Heart left ventricle (tissue), 16 donors: ENCODE measurements around the gene TEX264. TPM values are rescaled to one million over a fixed set of nuclear protein-coding genes. Genes with fewer than 3 reads are reported as not detected.

ENCODE experiments used
- ATAC-seq, 4 donors: fragments of 200-7000 bp; cut with Tn5 transposase; one replicate each; pipeline ENCODE4 v1.9.1; 2020 to 2022; ENCODE audit warnings: moderate library complexity in 4 of 4, mild to moderate bottlenecking in 3 of 4, moderate number of reproducible peaks in 1 of 4
- DNase-seq, 5 donors: peaks; one replicate each; pipeline ENCODE4 v3.0.0-alpha.2; 2020
- H3K27ac ChIP-seq, 12 donors: fragments of 200-600 bp; sonication (generic) in 4 of 12; one replicate each; pipeline versions ENCODE4 v1.5.0 to v1.8.0; 2016 to 2022; ENCODE audit warnings: mild to moderate bottlenecking in 2 of 12
- H3K27me3 ChIP-seq, 9 donors: fragments of 200-600 bp; sonication (generic) in 2 of 9; one replicate each; pipeline versions ENCODE4 v1.5.1 to v1.8.0; 2016 to 2022; ENCODE audit warnings: mild to moderate bottlenecking in 3 of 9
- H3K36me3 ChIP-seq, 9 donors: fragments of 200-600 bp; sonication (generic) in 2 of 9; one replicate each; pipeline versions ENCODE4 v1.5.0 to v1.8.0; 2018 to 2022; ENCODE audit warnings: mild to moderate bottlenecking in 2 of 9
- H3K4me1 ChIP-seq, 12 donors: fragments of 200-600 bp; sonication (generic) in 4 of 12; one replicate each; pipeline versions ENCODE4 v1.5.0 to v1.8.0; 2016 to 2022; ENCODE audit warnings: mild to moderate bottlenecking in 3 of 12
- H3K4me3 ChIP-seq, 12 donors: fragments of 200-600 bp; sonication (generic) in 4 of 12; one replicate each; pipeline versions ENCODE4 v1.5.0 to v1.8.0; 2017 to 2022; ENCODE audit warnings: mild to moderate bottlenecking in 9 of 12, moderate library complexity in 4 of 12
- H3K9me3 ChIP-seq, 12 donors: fragments of 200-600 bp; sonication (generic) in 4 of 12; one replicate each; pipeline versions ENCODE4 v1.5.0 to v1.8.0; 2016 to 2022; ENCODE audit warnings: mild to moderate bottlenecking in 1 of 12
- CTCF ChIP-seq, 12 donors: fragments of 200-600 bp; sonication (generic) in 4 of 12; IDR thresholded peaks; one replicate each; pipeline versions ENCODE4 v1.5.0 to v1.8.0; 2018 to 2022; ENCODE audit warnings: antibody characterized with exemption in 12 of 12, mild to moderate bottlenecking in 5 of 12
- POLR2A ChIP-seq, 2 donors: fragments of 450-650 bp; IDR thresholded peaks; one replicate each; pipeline ENCODE4 v1.6.1; 2017; ENCODE audit warnings: antibody characterized with exemption in 2 of 2, mild to moderate bottlenecking in 2 of 2, moderate library complexity in 2 of 2
- WGBS, 4 donors: extraction: QIAGEN DNeasy Blood & Tissue Kit in 2 of 4; methylation state at CpG; one replicate each; pipeline versions ENCODE4 v1.1.5 to v1.1.7; 2013 to 2018; 5-methylcytosine and 5-hydroxymethylcytosine counted together
- intact Hi-C, 10 donors: fragments of 100-400 bp; cut with DNase I; formaldehyde crosslinking; loops; one replicate each; pipeline versions ENCODE4 v1.11.1 to v1.14.2; 2022
- polyA plus RNA-seq, 2 donors: library from polyadenylated mRNA; stranded (reverse); fragments of 200-250 nt; gene quantifications; one replicate each; pipeline ENCODE4 v1.2.3, GENCODE V29; 2013
- total RNA-seq, 9 donors: library from RNA; depleted of rRNA in 2 of 9; stranded (reverse); fragments of >200 nt in 2 of 9; fragmentation: NEBNext Ultra II Directional in 3 of 9; extraction: Animal tissue kit (Norgen Biotek cat#: 25700) in 3 of 9; gene quantifications; one replicate each; pipeline versions ENCODE4 v1.1.0 to v1.2.4, GENCODE V29; 2016 to 2023
- donor health status: ischemic (EF 13 %, LVEDD 7.1; RV severe dilation, severe dysfunction).
- donor health status: healthy with polysubstance abuse.
- donor health status: DM: no; HTN: yes; CAD: no.
- donor health status: DM: no; HTN: no; CAD: no.
- donor health status: ischemic (EF 25% LVEDD 6.9; RV normal size, moderate dysfunction).
- donor health status: ischemic (EF 25% LVEDD 5.7; RV mildly dilated, moderate dysfunction).
- donor health status: healthy.
- donor health status: DM: yes; HTN: yes; CAD: no.
- donor health status: ischemic (EF 35%, LVEDD 5.7; RV mildly dilated, moderate dysfunction).
- donor health status: nonischemic (EF 11% LVEDD 7.7; RV severe dilation, severe dysfunction).
- donor health status: DM: yes; HTN: yes; CAD: no.
- donor health status: PGD.
- donor health status: ischemic (EF 29% LVEDD 5.4; RV normal size, mild dysfunction).
- donor health status: nonischemic (EF 23%, LVEDD 6.1; RV moderate dilation, normal function).

The TEX264 gene
- total and polyA plus RNA-seq, 11 donors, result 29.5 to 69.0 (median 40.0) TPM

GRCh38 chr3:51671734-51672475 lies 853 bp downstream of the TEX264 start:
- WGBS, 4 donors, result 8 to 18% (median 9%) methylated on average over 21 to 40 of the region's 40 CpGs

GRCh38 chr3:51673181-51673801 lies 2.2 kb downstream of the TEX264 start:
- Histone ChIP-seq H3K9me3 (no peaks in the 10 kb centered on the region), H3K36me3 (peaks cover 0 to 39% (median 17%) of the 10 kb centered on the region in 9 donors), H3K27me3 (no peaks in the 10 kb centered on the region), H3K4me3 (no peak overlapping the region), H3K4me1 (peaks cover 2 to 72% (median 40%) of the 10 kb centered on the region in 12 donors), H3K27ac (peak overlapping the region in 3 of 12 donors; percentile 25 to 96 (median 42))
- intact Hi-C loops, result loop anchor here in 4 of 10 donors (10.0 kb wide), 2 partner anchors 278 to 288 kb away; partner anchors contain the start of genes RBM15B (in 3 of the 4) and MANF (in 1 of the 4)
- ATAC-seq, result no peak
- 59 to 80% (median 74%) methylated on average over 4 of the region's 4 CpGs for WGBS, 4 donors
- DNase-seq, result peak in 1 of 5 donors; percentile 9
- no peak for TF ChIP-seq POLR2A (IDR thresholded peaks at IDR 0.05)
- TF ChIP-seq CTCF (IDR thresholded peaks at IDR 0.05), result no peak

More at GRCh38 chr3:51671734-51672475, 853 bp downstream of the TEX264 start:
- DNase-seq (peak; percentile 82 to 89 (median 87)), ATAC-seq (peak; percentile 72 to 86 (median 78))
- intact Hi-C loops, result loop anchor here in 5 of 10 donors (1.0 to 10.0 kb wide), 3 partner anchors 172 to 287 kb away; partner anchors contain the start of genes RBM15B (in 3 of the 5), DCAF1 (in 1 of the 5) and MANF (in 1 of the 5)
- Histone ChIP-seq H3K27ac (peak overlapping the region; percentile 84 to 99 (median 96)), H3K27me3 (no peaks in the 10 kb centered on the region), H3K9me3 (no peaks in the 10 kb centered on the region), H3K4me1 (peaks cover 2 to 61% (median 36%) of the 10 kb centered on the region in 12 donors), H3K36me3 (peaks cover 0 to 30% (median 17%) of the 10 kb centered on the region in 9 donors), H3K4me3 (peak overlapping the region; percentile 72 to 97 (median 86))
- TF ChIP-seq POLR2A (IDR thresholded peaks at IDR 0.05), result no peak
- TF ChIP-seq CTCF (IDR thresholded peaks at IDR 0.05), result no peak

GRCh38 chr3:51673802-51674654 lies 3.0 kb downstream of the TEX264 start:
- Histone ChIP-seq H3K4me1 (peaks cover 2 to 73% (median 41%) of the 10 kb centered on the region in 12 donors), H3K4me3 (no peak overlapping the region), H3K9me3 (no peaks in the 10 kb centered on the region), H3K36me3 (peaks cover 0 to 45% (median 17%) of the 10 kb centered on the region in 9 donors), H3K27ac (peak overlapping the region in 1 of 12 donors; percentile 96), H3K27me3 (no peaks in the 10 kb centered on the region)
- ATAC-seq (no peak), DNase-seq (peak in 3 of 5 donors; percentile 6 to 42 (median 20))
- intact Hi-C loops, result loop anchor here in 4 of 10 donors (10.0 kb wide), 2 partner anchors 279 to 289 kb away; partner anchors contain the start of genes RBM15B (in 3 of the 4) and MANF (in 1 of the 4)
- 88 to 94% (median 91%) methylated on average over 9 to 14 of the region's 14 CpGs for WGBS, 4 donors
- TF ChIP-seq CTCF (IDR thresholded peaks at IDR 0.05) (no peak), POLR2A (IDR thresholded peaks at IDR 0.05) (no peak)
